ENCODE data around the gene WWC1. TPM values are rescaled to one million over a fixed set of nuclear protein-coding genes. Genes with fewer than 3 reads are reported as not detected.
A peak's percentile ranks its signal among the peaks of the same experiment; 100 is the strongest.
"Not testable (repeated sequence)": the region's sequence is repeated elsewhere in the genome, so short reads cannot be mapped to it uniquely, and the experiment has no call there.

The WWC1 gene
- polyA plus RNA-seq, 1 donor, result 80.0 TPM

DNA sequence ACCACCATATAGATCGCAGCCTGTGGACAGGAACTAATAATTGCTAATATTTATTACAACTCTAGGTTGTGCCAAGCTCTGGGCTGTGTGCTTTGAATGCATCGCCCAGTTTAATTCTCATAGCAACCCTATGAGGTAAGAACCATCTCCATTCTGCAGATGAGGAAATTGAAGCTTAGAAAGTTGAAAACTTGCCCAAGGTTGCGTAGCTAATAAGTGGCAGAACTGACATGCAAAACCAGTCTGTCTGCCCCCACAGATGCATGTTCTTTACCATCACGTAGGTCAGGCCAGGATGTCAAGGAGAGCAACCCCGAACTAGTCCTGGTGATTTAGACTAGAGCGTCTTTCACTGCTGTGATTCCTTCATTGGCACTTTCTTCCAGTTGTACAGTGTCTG lies 15.6 kb downstream of the WWC1 start:
- DNase-seq, result no peak

DNA sequence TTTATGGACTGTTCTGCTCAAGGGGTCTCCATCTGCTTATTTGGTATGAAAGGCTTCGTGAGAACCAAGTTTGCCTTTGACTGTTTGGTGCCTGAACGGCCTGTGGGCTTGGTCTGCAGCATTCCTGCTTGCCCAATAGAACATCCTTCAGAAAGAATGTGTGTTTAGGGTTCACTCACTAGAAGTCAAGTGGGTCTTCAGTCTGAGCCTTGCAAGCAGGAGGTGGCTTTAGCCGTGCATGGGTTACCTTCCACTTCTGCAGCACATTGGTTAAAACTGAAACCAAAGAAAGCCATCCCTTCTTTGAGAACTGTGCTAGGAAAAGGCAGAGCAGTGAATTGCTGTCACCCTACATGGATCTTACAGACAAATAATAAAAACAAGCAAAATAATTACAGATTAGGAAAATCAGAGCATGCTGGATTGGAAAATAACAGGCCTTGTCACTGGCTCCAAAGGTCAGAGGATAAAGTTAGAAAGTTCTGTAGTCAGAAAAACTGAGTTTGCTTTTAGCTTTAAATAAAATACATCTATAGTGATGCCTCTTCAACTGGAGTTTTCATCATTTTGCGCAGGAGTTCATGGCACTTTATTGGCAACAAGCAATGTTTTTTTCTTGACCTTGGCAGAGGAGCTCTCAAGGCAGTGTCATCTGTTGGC lies 16.6 kb downstream of the WWC1 start:
- DNase-seq, result no peak

DNA sequence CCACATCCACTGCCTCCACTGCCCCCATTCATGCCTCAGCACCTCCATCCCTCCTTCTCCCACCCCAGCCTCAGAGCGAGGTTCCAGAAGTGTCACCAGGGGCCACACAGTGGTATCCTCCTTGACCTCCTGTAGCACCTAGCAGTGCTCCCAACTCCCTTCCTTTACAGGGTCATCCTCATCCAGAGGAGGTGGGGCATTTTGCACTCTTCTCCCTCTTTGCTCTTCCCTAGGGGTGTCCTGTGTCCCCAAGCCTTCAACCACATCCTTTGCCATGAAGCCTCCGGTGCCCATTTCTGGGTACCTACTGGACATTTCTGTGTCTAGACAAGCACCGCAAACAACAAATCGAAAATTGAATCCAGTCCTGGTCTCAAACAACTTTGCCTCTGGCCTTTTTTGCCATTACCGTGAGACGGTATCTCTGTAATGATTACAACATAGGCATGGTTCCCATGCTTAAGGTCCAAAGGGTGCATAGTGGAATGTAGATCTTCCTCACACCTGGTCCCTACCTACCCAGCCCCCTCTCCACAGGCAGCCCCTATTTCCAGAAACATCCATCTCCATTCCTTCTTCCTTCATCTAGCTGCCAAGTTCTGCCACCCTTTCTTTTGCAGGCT lies 17.6 kb downstream of the WWC1 start:
- no peak for DNase-seq

DNA sequence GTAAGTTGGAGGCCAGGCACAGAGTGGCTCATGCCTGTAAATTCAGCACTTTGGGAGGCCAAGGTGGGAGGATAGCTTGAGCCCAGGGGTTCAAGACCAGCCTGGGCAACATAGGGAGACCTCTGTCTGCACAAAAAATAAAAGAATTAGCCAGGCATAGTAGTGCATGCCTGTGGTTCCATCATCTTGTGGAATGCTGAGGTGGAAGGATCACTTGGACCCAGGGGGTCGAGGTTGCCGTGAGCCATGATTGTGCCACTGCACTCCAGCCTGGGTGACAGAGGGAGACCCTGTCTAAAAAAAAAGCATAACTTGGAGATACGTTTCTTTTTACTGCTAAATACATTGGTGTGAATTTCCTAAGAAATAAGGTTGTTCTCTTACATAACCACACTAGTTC lies 19.1 kb downstream of the WWC1 start:
- not testable (repeated sequence) for DNase-seq

DNA sequence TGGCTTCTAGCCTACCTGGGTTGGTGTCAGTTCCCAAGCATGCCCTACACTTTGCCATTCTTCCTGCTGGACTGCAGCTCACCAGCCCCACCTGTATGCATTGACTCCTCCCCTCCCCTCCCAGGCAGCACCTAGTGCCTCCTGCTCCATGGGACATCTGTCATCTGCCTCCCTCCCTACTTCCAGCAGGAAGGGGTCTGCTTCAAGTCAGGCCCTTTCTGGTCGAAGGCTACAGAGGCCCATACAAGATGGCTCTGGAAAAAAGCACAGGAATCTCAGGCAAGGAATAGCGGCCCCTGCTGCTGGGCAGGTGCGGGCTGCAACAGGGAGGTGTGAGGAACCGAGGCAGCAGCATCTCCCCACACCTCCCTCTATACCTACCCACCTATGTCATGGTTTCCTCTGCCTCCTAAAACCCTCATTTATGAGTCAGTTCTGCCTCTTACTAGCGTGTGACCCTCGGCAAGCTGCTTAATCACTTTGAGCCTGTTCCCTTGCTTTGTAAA lies 19.7 kb downstream of the WWC1 start:
- DNase-seq, result no peak

DNA sequence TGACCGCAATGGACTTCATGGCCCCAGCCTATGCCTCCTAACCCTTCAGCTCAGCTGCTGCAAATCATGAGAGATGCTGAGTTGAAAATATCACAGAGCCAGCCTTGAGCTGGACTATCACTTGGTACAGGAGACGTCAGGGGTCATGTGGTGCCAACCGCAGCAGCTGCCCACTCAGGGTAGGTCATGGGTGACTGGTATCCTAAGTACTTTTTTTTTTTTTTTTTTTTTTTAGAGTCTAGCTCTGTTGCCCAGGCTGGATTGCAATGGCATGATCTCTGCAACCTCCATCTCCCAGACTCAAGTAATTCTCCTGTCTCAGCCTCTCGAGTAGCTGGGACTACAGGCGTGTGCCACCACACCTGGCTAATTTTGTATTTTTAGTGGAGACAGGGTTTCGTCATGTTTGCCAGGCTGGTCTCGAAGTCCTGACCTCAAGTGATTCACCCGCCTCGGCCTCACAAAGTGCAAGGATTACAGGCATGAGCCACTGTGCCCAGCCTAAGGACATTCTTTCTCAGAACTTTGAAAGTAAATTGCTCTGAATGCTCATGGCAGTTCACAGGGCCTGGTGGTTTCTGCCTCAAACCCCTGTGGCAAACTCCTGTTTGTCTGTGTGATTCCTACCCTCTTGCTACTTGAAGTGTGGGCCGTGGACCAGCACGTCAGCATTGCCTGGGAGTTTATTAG lies 21.3 kb downstream of the WWC1 start:
- no peak for DNase-seq

DNA sequence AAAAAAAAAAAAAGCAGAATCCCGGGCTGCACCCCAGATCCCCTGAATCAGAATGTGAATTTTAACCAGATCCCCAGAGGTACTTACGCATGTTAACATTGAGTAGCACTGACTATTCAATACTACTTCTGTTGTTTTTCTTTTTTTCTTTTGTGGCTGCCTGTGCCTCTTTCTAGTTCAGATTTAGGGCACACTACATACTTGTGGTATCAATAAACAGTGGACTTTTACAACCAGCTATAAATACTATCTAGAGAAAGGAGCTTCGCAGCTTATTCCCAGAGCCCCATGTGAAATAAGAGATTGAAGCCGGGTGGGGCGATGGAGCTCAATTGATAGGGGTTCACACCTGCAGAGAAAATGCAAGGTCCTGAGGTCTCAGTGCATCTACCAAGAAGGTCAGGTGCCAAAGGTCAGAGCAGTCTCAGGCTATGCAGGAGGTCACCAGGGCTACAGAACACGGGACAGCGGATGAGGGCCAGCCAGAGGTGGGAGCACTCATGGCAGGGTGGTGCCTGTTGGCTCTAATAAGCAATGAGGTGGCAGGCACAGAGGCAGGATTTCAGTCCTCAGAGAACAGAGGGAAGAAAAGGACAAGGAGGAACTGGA lies 22.3 kb downstream of the WWC1 start:
- no peak for DNase-seq

DNA sequence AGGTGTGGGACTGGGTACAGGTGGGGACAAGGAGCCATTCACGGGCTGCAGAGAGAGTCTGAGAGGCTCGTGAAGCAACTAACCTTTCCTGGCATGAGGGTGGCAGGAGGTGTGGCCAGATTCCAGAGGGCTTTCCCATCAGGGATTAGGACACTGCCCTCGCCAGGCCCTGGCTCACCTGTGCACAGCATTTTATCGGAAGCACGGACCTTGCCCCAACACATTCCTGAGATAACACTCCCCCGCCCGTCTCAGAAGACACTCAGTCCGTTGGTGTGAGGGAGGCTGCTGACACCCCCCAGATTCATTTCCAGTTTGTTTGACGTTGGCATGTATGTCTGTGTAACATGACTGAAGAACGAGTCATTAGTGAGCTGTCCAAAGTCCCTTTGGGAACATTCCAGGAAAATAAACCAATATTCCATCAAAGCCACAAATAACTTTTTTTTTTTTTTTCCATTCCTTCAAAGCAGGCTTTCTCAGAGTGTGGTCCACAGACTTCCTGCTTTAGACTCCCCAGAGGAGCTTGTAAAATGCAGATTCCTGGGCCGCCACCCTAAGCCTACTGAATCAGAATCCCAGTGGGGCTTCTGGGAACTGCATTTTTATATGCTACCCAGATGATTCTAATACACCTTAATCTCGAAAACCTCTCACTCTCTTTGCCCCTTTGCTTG lies 23.4 kb downstream of the WWC1 start:
- DNase-seq, result no peak

DNA sequence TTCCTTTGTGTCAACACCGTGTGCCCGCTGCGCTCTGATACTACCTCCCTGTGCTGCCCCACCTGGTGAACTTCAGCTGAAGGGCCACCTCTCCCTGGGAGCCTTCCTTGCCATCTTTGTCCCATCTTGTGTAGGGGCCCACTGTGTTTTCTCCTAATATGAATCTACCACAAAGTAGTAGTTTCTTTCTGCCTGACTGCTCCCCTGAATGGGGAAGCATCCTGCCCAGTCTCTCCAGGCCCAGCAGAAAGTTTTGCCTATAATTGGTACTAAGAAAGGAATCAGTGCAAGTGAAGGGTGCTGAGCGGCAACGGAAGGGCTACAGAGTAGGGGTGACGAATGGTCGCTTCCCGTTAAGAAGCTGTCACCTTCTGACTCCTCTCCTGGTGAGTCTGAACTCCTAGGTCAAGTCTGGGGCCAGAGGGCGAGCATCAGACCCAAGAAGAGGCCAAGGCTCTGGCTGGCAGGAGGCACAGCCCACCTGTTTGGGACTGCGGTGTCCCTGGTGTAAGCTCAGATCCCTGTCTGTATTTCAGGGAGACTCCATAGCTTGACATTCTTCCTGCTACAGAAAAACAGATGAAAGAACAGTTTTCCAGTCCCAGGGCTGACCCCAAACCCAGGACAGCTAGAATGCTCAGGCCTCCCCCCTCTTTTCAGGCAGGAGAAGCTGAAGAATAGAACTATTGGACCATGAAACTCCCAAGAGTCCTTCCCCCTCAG lies 24.1 kb downstream of the WWC1 start:
- DNase-seq, result no peak

DNA sequence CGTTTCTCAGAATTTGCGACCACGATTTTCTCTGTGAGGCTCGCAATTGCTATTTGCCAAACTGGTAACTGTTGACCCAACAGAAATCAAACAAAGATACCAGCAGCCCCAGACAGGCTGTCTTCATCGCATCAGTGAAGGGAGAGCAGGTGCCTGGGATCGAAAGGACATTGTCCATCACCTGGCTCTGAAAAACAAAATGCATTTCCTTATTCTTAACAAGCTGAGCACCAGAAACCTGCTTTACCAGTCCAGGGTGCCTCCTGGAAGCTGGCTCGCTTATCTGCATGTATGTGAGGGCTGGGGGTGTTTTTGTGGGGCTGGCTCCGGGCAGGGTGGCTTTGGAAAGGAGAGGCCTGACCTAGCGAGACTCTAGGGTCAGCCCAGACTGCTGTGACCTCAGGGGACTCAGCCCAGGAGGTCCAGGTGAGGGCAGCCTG lies 24.7 kb downstream of the WWC1 start:
- DNase-seq, result no peak

DNA sequence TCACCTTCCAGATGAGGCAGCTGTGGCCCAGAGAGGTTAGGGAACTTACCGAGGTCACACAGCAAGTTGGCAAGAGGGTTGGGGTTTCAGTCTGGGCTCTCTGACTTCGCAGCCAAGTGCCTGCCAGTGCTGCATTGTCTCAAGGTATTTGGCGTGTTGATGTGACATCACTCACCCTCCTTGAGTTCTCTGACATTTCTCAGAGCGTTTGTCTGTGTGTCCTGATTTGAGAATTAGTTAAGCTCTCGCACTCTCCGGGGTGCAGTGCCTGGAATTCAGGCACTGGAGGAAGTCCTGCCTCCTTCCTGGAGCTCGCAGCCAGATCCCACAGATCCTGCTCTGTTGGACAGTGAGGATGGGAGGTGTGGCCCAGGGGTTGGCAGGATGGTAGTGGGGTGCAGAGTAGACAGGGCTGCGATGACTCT lies 25.7 kb downstream of the WWC1 start:
- no peak for DNase-seq

DNA sequence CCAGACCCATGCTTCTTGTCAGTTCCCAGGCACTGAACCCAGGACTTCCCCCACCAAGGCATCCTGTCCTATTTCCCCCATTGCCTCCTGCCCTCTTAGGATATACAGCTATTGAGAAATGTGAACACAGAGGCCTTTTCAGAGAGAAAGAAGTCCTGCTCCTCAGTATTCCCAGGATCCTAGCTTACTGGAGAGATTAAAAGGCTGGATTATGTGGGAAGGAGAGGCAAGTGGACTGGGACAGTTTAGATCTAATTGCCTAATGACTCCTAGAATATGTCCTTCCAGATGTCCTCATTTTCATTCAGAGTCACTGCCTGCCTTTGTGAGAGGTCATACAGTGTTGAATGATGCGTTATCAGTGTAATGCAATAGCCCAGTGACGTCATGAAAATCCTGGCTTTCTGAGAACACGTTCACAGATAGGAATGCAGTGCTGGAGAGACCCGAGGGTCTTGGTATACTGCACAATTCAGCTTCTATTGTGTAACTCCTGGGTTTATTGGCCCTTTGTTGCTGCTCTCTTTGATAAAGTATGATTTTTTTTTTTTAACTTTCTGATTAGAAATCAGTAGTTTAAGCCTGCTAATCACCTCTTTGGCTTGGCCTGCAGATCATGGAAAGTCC lies 26.2 kb downstream of the WWC1 start:
- DNase-seq, result peak; percentile 76

DNA sequence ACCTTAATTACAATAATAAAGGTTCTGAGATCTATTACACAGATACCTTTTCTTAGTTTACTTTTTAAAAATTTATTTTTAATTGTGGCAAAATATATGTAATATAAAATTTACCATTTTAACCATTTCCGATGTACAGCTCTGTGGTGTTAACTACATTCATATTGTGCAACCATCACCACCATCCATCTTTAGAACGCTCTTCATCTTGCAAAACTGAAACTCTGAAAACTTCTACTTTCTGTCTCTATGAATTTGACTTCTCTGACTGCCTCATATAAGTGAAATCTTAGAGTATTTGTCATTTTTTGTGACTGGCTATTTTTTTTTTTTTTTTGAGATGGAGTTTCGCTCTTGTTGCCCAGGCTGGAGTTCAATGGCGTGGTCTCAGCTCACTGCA lies 26.8 kb downstream of the WWC1 start:
- DNase-seq, result no peak

DNA sequence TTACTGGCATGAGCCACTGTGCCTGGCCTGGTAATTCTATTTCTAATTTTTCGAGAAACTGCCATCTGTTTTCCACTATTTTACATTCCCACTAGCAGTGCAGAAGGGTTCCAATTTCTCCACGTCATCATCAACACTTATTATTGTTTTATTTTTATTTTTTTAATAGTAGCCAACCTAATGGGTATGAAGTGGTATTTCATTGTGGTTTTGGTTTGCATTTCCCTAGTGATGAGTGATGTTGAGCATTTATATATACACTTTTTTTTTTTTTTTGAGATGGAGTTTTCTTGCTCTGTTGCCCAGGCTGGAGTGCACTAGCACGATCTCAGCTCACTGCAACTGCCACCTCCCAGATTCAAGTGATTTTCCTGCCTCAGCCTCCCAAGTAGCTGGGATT lies 28.3 kb downstream of the WWC1 start:
- no peak for DNase-seq

DNA sequence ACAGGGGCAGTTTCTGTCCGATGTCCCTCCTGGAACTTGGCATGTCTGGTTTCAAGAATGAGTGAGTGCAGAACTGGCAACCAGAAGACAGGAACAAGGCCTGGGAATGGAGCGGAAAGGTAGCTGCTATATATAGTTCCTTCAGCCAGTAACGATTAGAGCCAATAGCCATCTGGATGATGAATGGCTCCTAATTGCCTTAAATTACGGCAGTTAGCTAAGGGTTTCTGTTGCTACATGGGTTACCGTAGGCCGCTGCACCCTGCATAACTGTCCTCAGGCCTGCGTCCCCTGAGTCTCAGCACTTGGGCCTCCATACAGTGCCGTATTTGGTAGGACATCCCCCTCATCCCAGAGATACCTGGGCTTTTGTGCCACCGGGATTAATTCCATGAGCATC lies 29.4 kb downstream of the WWC1 start:
- no peak for DNase-seq

DNA sequence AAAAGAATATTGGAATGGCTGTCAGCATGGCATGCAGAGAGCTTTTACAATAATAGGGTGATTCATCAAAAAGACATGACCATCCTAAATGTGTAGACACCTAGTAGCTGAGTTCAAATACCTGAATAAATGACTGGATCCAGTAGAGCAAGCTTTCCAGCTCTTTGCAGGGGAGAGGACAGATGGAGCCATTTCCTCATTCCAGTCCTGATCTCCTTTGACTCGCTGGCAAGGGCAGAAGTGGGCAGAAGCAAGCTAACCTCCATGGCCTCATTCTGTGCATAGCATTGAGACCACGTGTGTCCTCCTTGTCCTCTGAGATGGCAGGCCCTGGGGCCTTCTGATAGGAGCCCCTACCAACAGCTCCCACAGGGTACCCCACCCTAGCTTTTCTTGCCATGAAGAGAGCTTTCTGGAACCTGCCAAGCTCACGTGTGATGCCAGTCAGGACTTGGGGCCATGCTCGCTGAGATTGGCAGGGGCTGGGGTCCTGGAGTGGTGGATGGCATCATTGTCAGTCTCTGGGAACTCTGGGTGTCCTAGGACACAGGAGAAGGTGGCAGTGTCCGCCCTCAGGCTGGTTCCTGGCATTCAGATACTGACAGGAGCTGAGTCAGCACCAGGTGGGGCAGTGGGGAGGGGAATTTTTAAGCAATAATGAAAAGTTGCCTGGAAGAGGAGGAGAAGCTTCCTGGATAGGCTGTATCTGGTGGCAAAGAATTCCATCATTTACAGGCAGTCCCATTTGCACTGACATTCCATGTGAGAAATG lies 33.6 kb downstream of the WWC1 start:
- no peak for DNase-seq

DNA sequence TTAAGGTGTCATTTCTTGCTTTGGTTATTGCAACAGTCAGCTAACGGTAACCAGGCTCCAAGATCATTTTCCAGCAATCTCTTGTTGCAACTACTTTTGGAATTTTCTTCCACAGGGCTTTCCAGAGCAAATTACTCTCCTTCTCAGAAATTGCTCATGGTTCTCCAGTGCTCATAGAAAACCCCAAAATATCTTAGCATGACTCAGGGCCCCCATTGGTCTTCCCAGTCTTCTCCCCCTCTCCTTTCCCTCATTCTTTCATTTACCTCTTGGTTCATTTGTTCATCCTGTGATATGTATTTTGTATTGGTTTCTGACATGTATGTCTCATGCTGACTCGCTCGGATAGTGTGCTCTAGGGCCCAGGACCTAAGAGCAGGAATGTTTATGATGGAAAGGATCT lies 35.6 kb downstream of the WWC1 start:
- no peak for DNase-seq

DNA sequence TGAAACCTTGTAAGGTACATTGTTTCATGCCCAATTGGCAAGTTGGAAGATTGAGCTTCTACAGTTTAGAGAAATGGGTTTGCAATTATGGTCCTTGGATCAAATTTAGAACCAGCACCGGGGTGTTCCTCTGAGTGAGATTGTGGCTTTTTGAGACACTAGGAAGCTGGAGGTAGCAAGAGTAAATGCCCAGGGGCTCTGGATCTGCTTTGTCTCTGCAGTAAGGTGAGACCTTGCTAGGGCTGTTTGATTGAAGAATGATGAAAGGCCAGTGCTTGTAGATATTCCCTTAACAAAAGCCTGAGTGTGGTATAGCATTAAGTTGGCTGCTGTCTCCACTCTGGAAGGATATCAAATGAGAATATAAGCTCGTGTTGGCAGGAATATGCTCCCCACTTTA lies 36.0 kb downstream of the WWC1 start:
- DNase-seq, result no peak

DNA sequence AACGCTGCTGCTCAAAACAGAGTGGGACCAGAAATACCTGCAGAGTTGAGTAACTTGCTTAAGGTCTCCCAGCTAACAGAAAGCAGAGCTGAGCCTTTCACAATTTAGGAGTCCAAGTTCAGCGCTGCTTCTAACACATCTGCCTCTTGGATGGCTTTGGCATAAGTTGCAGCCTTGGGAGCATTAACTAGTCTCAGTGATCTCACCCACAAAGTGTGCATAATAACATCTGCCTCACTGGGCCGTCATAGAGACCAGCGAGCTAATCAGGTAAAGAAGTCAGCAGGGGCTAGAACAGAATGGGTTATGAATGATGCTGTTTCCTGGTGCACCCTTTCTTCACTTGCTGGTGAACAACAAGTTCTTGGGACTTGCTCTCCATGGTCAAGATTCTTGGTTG lies 36.5 kb downstream of the WWC1 start:
- DNase-seq, result no peak

DNA sequence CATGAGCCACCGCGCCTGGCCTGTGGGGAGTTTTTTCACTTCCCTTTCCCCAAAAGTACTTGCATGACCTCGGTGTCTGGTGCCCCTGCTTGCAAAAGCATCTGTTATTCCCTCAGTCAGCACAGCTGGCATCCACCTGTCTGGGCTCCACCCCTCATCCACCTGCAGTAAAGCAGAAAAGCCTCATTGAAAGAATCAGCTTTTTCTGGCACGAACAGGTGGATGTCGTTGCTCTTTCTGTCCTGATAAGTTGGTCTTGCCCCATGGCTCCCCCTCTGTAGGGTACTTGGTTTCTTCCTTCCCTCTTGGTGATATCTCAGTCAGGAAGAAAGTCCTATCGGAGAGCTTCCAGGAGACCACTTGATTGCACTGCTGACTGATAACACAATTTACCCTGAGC lies 37.4 kb downstream of the WWC1 start:
- DNase-seq, result peak; percentile 66

Measured in left kidney (tissue), 2 donors.